Upper lobe of right lung (tissue), 1 donor: Measurements from ENCODE around the gene OMP. TPM values are rescaled to one million over a fixed set of nuclear protein-coding genes. Genes with fewer than 3 reads are reported as not detected.

Experiments
- ATAC-seq: fragments of 200-7000 bp; cut with Tn5 transposase; one replicate; pipeline ENCODE4 v1.9.1; 2020; ENCODE audit warnings: mild to moderate bottlenecking, moderate library complexity
- DNase-seq: peaks from one replicate; pipeline ENCODE4 v3.0.0-alpha.2; 2020
- H3K27ac ChIP-seq: fragments of 200-600 bp; one replicate; pipeline ENCODE4 v1.8.0; 2022
- H3K27me3 ChIP-seq: fragments of 200-600 bp; one replicate; pipeline ENCODE4 v1.8.0; 2022; ENCODE audit warnings: mild to moderate bottlenecking
- H3K36me3 ChIP-seq: fragments of 200-600 bp; one replicate; pipeline ENCODE4 v1.8.0; 2022
- H3K4me1 ChIP-seq: fragments of 200-600 bp; one replicate; pipeline ENCODE4 v1.8.0; 2022
- H3K4me3 ChIP-seq: fragments of 200-600 bp; one replicate; pipeline ENCODE4 v1.8.0; 2022; ENCODE audit warnings: mild to moderate bottlenecking
- H3K9me3 ChIP-seq: fragments of 200-600 bp; one replicate; pipeline ENCODE4 v1.8.0; 2022
- CTCF ChIP-seq: fragments of 200-600 bp; IDR thresholded peaks from one replicate; pipeline ENCODE4 v1.8.0; 2022; ENCODE audit warnings: antibody characterized with exemption
- intact Hi-C: fragments of 100-400 bp; cut with DNase I; formaldehyde crosslinking; loops from one replicate; pipeline ENCODE4 v1.11.0; 2022
- total RNA-seq: library from RNA; stranded (reverse); fragmentation: NEBNext Ultra II Directional; extraction: Animal tissue kit (Norgen Biotek cat#: 25700); gene quantifications from one replicate; pipeline ENCODE4 v1.2.1, GENCODE V29; 2021
- donor health status: DM: no; HTN: yes; CAD: no; lungs with severe emphysema.

OMP gene
- total RNA-seq, 1 donor from 2014 or later: not detected

GRCh38 chr11:77115181-77115611 is 12.6 kb downstream of the OMP start:
- DNase-seq (no peak), ATAC-seq (no peak)
- Histone ChIP-seq H3K27me3 (no peaks in the 10 kb centered on the region), H3K4me1 (no peaks in the 10 kb centered on the region), H3K9me3 (no peaks in the 10 kb centered on the region), H3K4me3 (no peak overlapping the region), H3K36me3 (no peaks in the 10 kb centered on the region), H3K27ac (no peak overlapping the region)
- TF ChIP-seq CTCF: no peak
- intact Hi-C loops: no loop called here

DNA sequence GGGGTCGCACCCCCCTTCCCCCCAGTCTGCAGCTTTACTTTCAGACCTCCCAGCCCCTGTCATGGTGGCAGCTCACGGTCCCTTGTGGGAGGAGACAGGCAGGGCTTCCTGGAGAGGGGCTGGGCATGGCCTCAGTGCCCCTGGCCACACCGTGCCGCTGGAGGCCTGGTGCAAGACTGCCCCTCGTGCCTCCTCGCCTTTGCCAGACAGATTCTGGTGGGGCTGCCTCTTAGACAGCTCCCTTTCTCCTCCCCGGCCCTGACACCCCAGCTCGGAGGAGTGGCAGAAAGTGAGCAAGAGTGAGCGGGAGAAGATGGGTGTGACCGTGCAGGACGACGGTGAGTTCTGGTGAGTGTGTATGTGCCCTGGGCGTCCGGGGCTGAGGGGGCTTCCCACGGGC is 13.3 kb downstream of the OMP start:
- Histone ChIP-seq H3K27me3 (no peaks in the 10 kb centered on the region), H3K4me1 (no peaks in the 10 kb centered on the region), H3K27ac (no peak overlapping the region), H3K36me3 (peaks cover 4% of the 10 kb centered on the region), H3K9me3 (no peaks in the 10 kb centered on the region), H3K4me3 (no peak overlapping the region)
- DNase-seq (no peak), ATAC-seq (no peak)
- no peak for TF ChIP-seq CTCF
- intact Hi-C loops: no loop called here

DNA sequence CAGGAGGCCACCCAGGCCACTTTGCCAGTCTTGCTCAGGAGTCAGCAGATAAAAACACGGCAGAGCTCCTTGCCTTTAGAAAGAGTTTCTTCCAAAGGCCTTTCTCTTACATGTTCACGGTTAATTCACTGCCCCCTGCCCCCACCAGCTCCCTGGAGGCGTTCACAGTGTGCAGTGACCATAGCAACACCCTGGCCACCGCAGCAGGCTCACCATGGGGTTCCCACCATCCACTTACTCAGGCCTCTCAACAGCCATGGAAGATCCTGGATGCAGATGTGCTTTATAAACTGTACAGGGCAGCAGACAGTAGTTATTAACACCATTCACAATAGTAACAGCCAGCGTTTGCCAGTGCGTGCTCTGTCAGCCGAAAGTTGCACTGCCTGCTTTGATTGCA is 14.9 kb downstream of the OMP start:
- H3K9me3 ChIP-seq: no peaks in the 10 kb centered on the region
- H3K27me3 ChIP-seq: no peaks in the 10 kb centered on the region
- DNase-seq: no peak
- peaks cover 8% of the 10 kb centered on the region for H3K36me3 ChIP-seq
- no peak for ATAC-seq
- H3K4me1 ChIP-seq: no peaks in the 10 kb centered on the region
- H3K27ac ChIP-seq: no peak overlapping the region
- no peak overlapping the region for H3K4me3 ChIP-seq
- no peak for TF ChIP-seq CTCF
- intact Hi-C loops: no loop called here

DNA sequence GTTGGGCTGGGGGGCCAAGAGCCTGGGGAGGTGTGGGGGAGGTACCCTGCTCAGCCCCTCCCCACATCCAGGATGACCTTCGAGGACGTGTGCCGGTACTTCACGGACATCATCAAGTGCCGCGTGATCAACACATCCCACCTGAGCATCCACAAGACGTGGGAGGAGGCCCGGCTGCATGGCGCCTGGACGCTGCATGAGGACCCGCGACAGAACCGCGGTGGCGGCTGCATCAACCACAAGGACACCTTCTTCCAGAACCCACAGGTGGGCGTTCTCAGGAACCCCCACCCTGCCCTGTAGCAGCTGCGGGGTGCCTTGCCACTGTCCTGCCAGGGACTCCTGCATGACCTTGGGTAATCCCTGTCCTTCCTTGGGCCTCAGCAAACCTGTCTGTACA is 15.4 kb downstream of the OMP start:
- no peak for TF ChIP-seq CTCF
- Histone ChIP-seq H3K9me3 (no peaks in the 10 kb centered on the region), H3K27ac (no peak overlapping the region), H3K4me3 (no peak overlapping the region), H3K27me3 (no peaks in the 10 kb centered on the region), H3K36me3 (peaks cover 8% of the 10 kb centered on the region), H3K4me1 (no peaks in the 10 kb centered on the region)
- intact Hi-C loops: no loop called here
- no peak for DNase-seq
- ATAC-seq: no peak

GRCh38 chr11:77118971-77119370 is 16.3 kb downstream of the OMP start:
- Histone ChIP-seq H3K9me3 (no peaks in the 10 kb centered on the region), H3K4me3 (no peak overlapping the region), H3K36me3 (peaks cover 8% of the 10 kb centered on the region), H3K27ac (no peak overlapping the region), H3K4me1 (no peaks in the 10 kb centered on the region), H3K27me3 (no peaks in the 10 kb centered on the region)
- DNase-seq (no peak), ATAC-seq (no peak)
- no peak for TF ChIP-seq CTCF
- intact Hi-C loops: no loop called here

DNA sequence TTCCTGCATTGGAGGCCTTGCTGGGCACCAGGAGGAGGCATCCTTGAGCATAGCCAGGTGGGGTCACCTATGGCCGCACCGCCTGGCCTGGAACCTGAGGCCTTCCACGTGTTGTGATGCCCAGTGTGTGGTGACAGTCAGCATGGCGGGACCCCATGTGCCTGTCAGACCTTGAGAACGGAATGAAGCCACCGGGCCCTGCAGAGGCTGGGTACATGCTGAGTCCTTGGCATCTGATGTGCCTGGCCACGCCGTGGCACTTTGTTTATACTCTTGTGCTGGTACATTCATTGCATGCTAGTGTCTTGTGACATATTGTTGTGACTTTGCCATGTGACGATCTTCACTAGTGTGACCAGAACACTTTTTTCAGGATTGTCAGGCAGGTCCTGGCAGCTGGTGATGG is 16.9 kb downstream of the OMP start:
- no peak overlapping the region for H3K27ac ChIP-seq
- DNase-seq: no peak

More for the DNA sequence above, 16.9 kb downstream of the OMP start:
- H3K9me3 ChIP-seq: no peaks in the 10 kb centered on the region
- H3K27me3 ChIP-seq: no peaks in the 10 kb centered on the region
- H3K4me3 ChIP-seq: no peak overlapping the region
- no peaks in the 10 kb centered on the region for H3K4me1 ChIP-seq
- ATAC-seq: no peak
- peaks cover 8% of the 10 kb centered on the region for H3K36me3 ChIP-seq
- no peak for TF ChIP-seq CTCF
- intact Hi-C loops: no loop called here
